Limb (tissue), 2 donors: Measurements from ENCODE around the gene C7orf57.
A peak's percentile ranks its signal among the peaks of the same experiment; 100 is the strongest.
"Not testable (repeated sequence)": the region's sequence is repeated elsewhere in the genome, so short reads cannot be mapped to it uniquely, and the experiment has no call there.

Experiments
- DNase-seq, 2 donors: peaks; one replicate each; pipeline ENCODE4 v3.0.0-alpha.2; 2016; ENCODE audit errors: extremely low spot score in 2 of 2

Gene C7orf57

GRCh38 chr7:48035301-48035966 is at the start of gene C7orf57:
TSS of gene C7orf57 (plus strand) at chr7:48035543. CDS start at chr7:48036309, 766 bp downstream.
- DNase-seq, result peak; percentile 89 to 93

GRCh38 chr7:47988496-47989386 is 46.6 kb upstream of the C7orf57 start:
- no peak for DNase-seq

- DNase-seq, result not testable (repeated sequence)
Observed at GRCh38 chr7:47989607-47990400, 45.5 kb upstream of the C7orf57 start.

- no peak for DNase-seq
Observed at GRCh38 chr7:47990592-47990991, 44.8 kb upstream of the C7orf57 start.

- no peak for DNase-seq
Observed at GRCh38 chr7:47991270-47991669, 44.1 kb upstream of the C7orf57 start.

GRCh38 chr7:47991741-47992311 is 43.5 kb upstream of the C7orf57 start:
- peak; percentile 79 to 88 for DNase-seq

GRCh38 chr7:47992446-47992845 is 42.9 kb upstream of the C7orf57 start:
- no peak for DNase-seq

- DNase-seq, result no peak
Observed at GRCh38 chr7:47999413-47999812, 35.9 kb upstream of the C7orf57 start.

- not testable (repeated sequence) for DNase-seq
Observed at GRCh38 chr7:48000164-48000563, 35.2 kb upstream of the C7orf57 start.

GRCh38 chr7:48004032-48004431 is 31.3 kb upstream of the C7orf57 start:
- DNase-seq, result peak in 1 of 2 donors; percentile 20

GRCh38 chr7:48004638-48005037 is 30.7 kb upstream of the C7orf57 start:
- DNase-seq, result no peak

GRCh38 chr7:48006866-48007265 is 28.5 kb upstream of the C7orf57 start:
- no peak for DNase-seq

- DNase-seq, result no peak
Observed at GRCh38 chr7:48009257-48009656, 26.1 kb upstream of the C7orf57 start.

GRCh38 chr7:48009954-48010353 is 25.4 kb upstream of the C7orf57 start:
- DNase-seq, result no peak

- no peak for DNase-seq
Observed at GRCh38 chr7:48011323-48011722, 24.0 kb upstream of the C7orf57 start.

GRCh38 chr7:48011951-48012350 is 23.4 kb upstream of the C7orf57 start:
- DNase-seq, result no peak

GRCh38 chr7:48016641-48017040 is 18.7 kb upstream of the C7orf57 start:
- DNase-seq, result no peak

GRCh38 chr7:48017674-48018073 is 17.7 kb upstream of the C7orf57 start:
- DNase-seq, result no peak

- DNase-seq, result no peak
Observed at GRCh38 chr7:48025624-48026023, 9.7 kb upstream of the C7orf57 start.

GRCh38 chr7:48028938-48029337 is 6.4 kb upstream of the C7orf57 start, which contains the start of gene SUN3:
TSS of gene SUN3 (minus strand) at chr7:48029107. CDS start at chr7:48028938, 169 bp downstream.
- no peak for DNase-seq

GRCh38 chr7:48031111-48031510 is 4.2 kb upstream of the C7orf57 start:
- DNase-seq, result no peak
